GM19463 (cell line): ENCODE results near the gene CYSTM1.
"Not testable (repeated sequence)": the region's sequence is repeated elsewhere in the genome, so short reads cannot be mapped to it uniquely, and the experiment has no call there.

Experiments used
- ATAC-seq: cut with Tn5 transposase; IDR thresholded peaks from one replicate; pipeline ENCODE4 v1.9.1; 2021; ENCODE audit warnings: mild to moderate bottlenecking, moderate library complexity; ENCODE audit not compliant: unreplicated experiment

Gene CYSTM1

GRCh38 chr5:140175367-140176030 lies 511 bp downstream of the CYSTM1 start:
- peak; percentile 39 for ATAC-seq

GRCh38 chr5:140176031-140176387 lies 1.0 kb downstream of the CYSTM1 start:
- ATAC-seq, result no peak

- no peak for ATAC-seq
These were observed 3.1 kb downstream of the CYSTM1 start for GRCh38 chr5:140178086-140178410.

- no peak for ATAC-seq
These were observed 3.6 kb downstream of the CYSTM1 start for GRCh38 chr5:140178482-140179116.

GRCh38 chr5:140181002-140181483 lies 6.1 kb downstream of the CYSTM1 start:
- peak; percentile 80 for ATAC-seq

- ATAC-seq, result no peak
These were observed 6.5 kb downstream of the CYSTM1 start for GRCh38 chr5:140181525-140181924.

GRCh38 chr5:140182075-140182711 lies 7.2 kb downstream of the CYSTM1 start:
- no peak for ATAC-seq

GRCh38 chr5:140182803-140183367 lies 7.9 kb downstream of the CYSTM1 start:
- no peak for ATAC-seq

GRCh38 chr5:140185409-140185808 lies 10.4 kb downstream of the CYSTM1 start:
- no peak for ATAC-seq

- ATAC-seq, result no peak
These were observed 11.3 kb downstream of the CYSTM1 start for GRCh38 chr5:140186267-140186671.

GRCh38 chr5:140189253-140189652 lies 14.3 kb downstream of the CYSTM1 start:
- no peak for ATAC-seq

- no peak for ATAC-seq
These were observed 15.2 kb downstream of the CYSTM1 start for GRCh38 chr5:140189977-140190871.

GRCh38 chr5:140190872-140191218 lies 15.9 kb downstream of the CYSTM1 start:
- ATAC-seq, result no peak

GRCh38 chr5:140192715-140193430 lies 17.9 kb downstream of the CYSTM1 start:
- no peak for ATAC-seq

- no peak for ATAC-seq
These were observed 19.7 kb downstream of the CYSTM1 start for GRCh38 chr5:140194662-140195061.

- ATAC-seq, result no peak
These were observed 21.3 kb downstream of the CYSTM1 start for GRCh38 chr5:140196115-140196814.

GRCh38 chr5:140197023-140197422 lies 22.0 kb downstream of the CYSTM1 start:
- ATAC-seq, result no peak

GRCh38 chr5:140198915-140199314 lies 23.9 kb downstream of the CYSTM1 start:
- ATAC-seq, result not testable (repeated sequence)

- no peak for ATAC-seq
These were observed 27.1 kb downstream of the CYSTM1 start for GRCh38 chr5:140202078-140202477.

- ATAC-seq, result no peak
These were observed 27.6 kb downstream of the CYSTM1 start for GRCh38 chr5:140202610-140203009.
